ENCODE results near the gene KLF11.

- TF ChIP-seq POLR2A (IDR thresholded peaks at IDR 0.05): no peak
- TF ChIP-seq, protein P1, sequence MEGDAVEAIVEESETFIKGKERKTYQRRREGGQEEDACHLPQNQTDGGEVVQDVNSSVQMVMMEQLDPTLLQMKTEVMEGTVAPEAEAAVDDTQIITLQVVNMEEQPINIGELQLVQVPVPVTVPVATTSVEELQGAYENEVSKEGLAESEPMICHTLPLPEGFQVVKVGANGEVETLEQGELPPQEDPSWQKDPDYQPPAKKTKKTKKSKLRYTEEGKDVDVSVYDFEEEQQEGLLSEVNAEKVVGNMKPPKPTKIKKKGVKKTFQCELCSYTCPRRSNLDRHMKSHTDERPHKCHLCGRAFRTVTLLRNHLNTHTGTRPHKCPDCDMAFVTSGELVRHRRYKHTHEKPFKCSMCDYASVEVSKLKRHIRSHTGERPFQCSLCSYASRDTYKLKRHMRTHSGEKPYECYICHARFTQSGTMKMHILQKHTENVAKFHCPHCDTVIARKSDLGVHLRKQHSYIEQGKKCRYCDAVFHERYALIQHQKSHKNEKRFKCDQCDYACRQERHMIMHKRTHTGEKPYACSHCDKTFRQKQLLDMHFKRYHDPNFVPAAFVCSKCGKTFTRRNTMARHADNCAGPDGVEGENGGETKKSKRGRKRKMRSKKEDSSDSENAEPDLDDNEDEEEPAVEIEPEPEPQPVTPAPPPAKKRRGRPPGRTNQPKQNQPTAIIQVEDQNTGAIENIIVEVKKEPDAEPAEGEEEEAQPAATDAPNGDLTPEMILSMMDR (IDR thresholded peaks at IDR 0.05): no peak
- TF ChIP-seq EP300 (IDR thresholded peaks at IDR 0.05): no peak
Observed at GRCh38 chr2:10047616-10048500, 4.5 kb downstream of the KLF11 start.

Measured in ovary (tissue), 3 donors.